ENCODE results near the gene NELFB. TPM values are rescaled to one million over a fixed set of nuclear protein-coding genes. Genes with fewer than 3 reads are reported as not detected.
A peak's percentile ranks its signal among the peaks of the same experiment; 100 is the strongest.

The NELFB gene
- total RNA-seq (2022) (38.0 and 40.5 TPM in 2 replicates), Bru-seq, nascent RNA (percentile 52 among the genes with signal in this experiment), BruChase-seq, experiment 1, labeled RNA remaining after a 6-hour chase (percentile 72 among the genes with signal in this experiment), BruChase-seq, experiment 2, labeled RNA remaining after a 2-hour chase (percentile 63 among the genes with signal in this experiment)
- long read RNA-seq, transcript NELFB-201 (13 exons, 2,698 nt), result major isoform, 20 of 33 reads
- long read RNA-seq, partial matches to known transcripts, result 4 of 33 reads
- long read RNA-seq, other reads (novel, unspliced or antisense), result 9 of 33 reads

DNA sequence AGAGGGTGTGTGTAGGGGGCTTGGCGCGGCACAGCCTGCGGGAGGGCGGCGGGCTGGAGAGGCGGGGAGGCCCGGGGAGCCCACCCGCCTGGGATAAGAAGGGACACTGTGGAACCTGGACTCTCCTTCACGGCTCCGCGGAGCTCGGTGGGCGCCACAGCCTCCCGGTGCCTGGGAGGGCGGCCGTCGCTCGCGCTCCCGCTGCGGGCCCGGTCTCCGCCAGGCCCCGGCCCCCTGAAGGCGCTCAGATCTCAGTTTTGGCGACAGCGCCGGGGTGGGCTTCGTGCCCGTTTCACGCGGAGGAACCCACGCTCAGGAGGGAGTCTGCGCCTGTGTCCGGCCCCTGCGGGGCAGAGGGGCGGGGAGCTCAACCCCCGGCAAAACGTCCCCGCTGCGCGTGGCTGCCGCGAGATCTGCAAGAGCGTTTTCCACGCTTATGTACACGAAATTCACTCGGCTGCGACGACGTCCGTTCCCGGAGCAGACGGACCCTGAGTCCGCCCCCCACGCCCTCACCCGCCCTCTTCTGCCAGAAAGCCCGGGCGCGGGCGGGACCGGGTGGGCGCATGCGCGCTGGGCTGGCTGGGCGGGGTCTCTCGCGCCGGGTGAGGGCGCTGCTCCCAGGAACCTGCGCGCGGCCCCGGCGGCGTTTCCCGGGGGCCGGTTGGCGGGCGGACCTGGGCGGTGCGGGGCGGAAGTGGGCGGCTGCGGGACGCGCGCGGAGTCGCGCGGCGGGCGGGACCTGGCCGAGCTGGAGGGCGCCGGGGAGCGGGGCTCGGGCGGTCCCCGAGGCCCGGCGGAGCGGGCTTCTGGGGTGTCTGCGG, at the start of gene NELFB:
TSS of gene NELFB (plus strand) at position 704 of the 824 bp plus-strand sequence.
- no TSS peak for BruUV-seq (replicated peaks)
- TF ChIP-seq, protein P1, sequence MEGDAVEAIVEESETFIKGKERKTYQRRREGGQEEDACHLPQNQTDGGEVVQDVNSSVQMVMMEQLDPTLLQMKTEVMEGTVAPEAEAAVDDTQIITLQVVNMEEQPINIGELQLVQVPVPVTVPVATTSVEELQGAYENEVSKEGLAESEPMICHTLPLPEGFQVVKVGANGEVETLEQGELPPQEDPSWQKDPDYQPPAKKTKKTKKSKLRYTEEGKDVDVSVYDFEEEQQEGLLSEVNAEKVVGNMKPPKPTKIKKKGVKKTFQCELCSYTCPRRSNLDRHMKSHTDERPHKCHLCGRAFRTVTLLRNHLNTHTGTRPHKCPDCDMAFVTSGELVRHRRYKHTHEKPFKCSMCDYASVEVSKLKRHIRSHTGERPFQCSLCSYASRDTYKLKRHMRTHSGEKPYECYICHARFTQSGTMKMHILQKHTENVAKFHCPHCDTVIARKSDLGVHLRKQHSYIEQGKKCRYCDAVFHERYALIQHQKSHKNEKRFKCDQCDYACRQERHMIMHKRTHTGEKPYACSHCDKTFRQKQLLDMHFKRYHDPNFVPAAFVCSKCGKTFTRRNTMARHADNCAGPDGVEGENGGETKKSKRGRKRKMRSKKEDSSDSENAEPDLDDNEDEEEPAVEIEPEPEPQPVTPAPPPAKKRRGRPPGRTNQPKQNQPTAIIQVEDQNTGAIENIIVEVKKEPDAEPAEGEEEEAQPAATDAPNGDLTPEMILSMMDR (IDR thresholded peaks at IDR 0.05; ENCODE audit: unreplicated experiment), result no peak
- Mint-ChIP-seq H3K4me1 (ENCODE audit: insufficient read depth, unreplicated experiment) (no peaks in the 10 kb centered on the region), H3K36me3 (ENCODE audit: insufficient read depth, unreplicated experiment) (peaks cover 38% of the 10 kb centered on the region), H3K4me3 (ENCODE audit: unreplicated experiment) (peak within 1 kb of the TSS; percentile 82), H3K27ac (ENCODE audit: low read depth, unreplicated experiment) (peak within 1 kb of the TSS; percentile 77), H3K9me3 (ENCODE audit: unreplicated experiment) (no peaks in the 10 kb centered on the region), H3K27me3 (ENCODE audit: insufficient read depth, unreplicated experiment) (no peaks in the 10 kb centered on the region)
- intact Hi-C loops (cut with micrococcal nuclease), result no loop called here
- POLR2A ChIA-PET, result interaction anchor here (0.7 to 5.6 kb wide), 15 partner anchors 11 to 364 kb away, joined by 3 to 118 read pairs (median 5); partner anchors contain the start of genes EHMT1, MAN1B1, SSNA1 and TOR4A
- peak; percentile 86 for DNase-seq (ENCODE audit: unreplicated experiment)
- CTCF ChIA-PET, result interaction anchor here (0.8 to 2.2 kb wide), 4 partner anchors 11 to 23 kb away, joined by 3 to 11 read pairs (median 6); partner anchors contain the start of gene TOR4A

- no peak for DNase-seq (ENCODE audit: unreplicated experiment)
- Mint-ChIP-seq H3K9me3 (ENCODE audit: unreplicated experiment) (no peaks in the 10 kb centered on the region), H3K27me3 (ENCODE audit: insufficient read depth, unreplicated experiment) (no peaks in the 10 kb centered on the region), H3K4me3 (ENCODE audit: unreplicated experiment) (peak overlapping the region; percentile 88), H3K4me1 (ENCODE audit: insufficient read depth, unreplicated experiment) (peaks cover 16% of the 10 kb centered on the region), H3K36me3 (ENCODE audit: insufficient read depth, unreplicated experiment) (peaks cover 47% of the 10 kb centered on the region), H3K27ac (ENCODE audit: low read depth, unreplicated experiment) (no peak overlapping the region)
- intact Hi-C loops (cut with micrococcal nuclease), result no loop called here
- TF ChIP-seq, protein P1 (IDR thresholded peaks at IDR 0.05; ENCODE audit: unreplicated experiment), result no peak
- TSS peak; percentile 71 for BruUV-seq (replicated peaks)
- ChIA-PET CTCF (interaction anchor here (0.6 to 3.8 kb wide), 6 partner anchors 10 to 238 kb away, joined by 3 to 9 read pairs (median 4); partner anchors contain the start of gene RNF224), POLR2A (interaction anchor here (0.7 to 4.2 kb wide), 5 partner anchors 10 to 120 kb away, joined by 3 to 38 read pairs (median 13); partner anchors contain the start of genes MAN1B1 and TUBB4B)
These were observed 48.5 kb upstream of the NELFB start for GRCh38 chr9:137206602-137207001.

DNA sequence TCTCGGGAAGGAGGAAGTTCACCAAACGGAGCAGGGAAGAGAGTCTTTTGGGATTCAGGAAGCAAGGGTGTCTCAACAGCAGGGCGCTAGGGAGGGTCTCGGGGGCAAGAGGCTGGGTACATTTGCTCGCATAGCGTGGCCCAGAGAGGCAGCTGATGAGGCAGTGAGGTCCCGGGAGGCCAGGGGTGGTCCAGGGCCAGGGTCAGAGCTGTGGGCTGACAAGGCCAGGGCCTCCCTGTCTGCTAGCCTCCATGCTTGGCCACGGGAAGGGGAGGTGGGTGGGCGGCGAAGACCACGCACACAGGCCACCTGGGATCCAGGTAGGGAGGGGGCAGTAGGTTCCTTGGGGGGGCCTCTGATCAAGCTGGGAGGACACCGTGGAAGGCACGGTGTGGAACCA, 43.6 kb upstream of the NELFB start:
- ChIA-PET CTCF (no interaction called here), POLR2A (interaction anchor here (1.0 to 1.6 kb wide), 2 partner anchors 11 to 1305 kb away, joined by 3 to 4 read pairs; no protein-coding TSS in a partner anchor)
- no peak overlapping the region for H3K27ac Mint-ChIP-seq (ENCODE audit: low read depth, unreplicated experiment)
- no peak for DNase-seq (ENCODE audit: unreplicated experiment)
- peaks cover 43% of the 10 kb centered on the region for H3K36me3 Mint-ChIP-seq (ENCODE audit: insufficient read depth, unreplicated experiment)
- H3K4me1 Mint-ChIP-seq (ENCODE audit: insufficient read depth, unreplicated experiment), result peaks cover 12% of the 10 kb centered on the region
- intact Hi-C loops (cut with micrococcal nuclease), result no loop called here
- no TSS peak for BruUV-seq (replicated peaks)
- H3K27me3 Mint-ChIP-seq (ENCODE audit: insufficient read depth, unreplicated experiment), result no peaks in the 10 kb centered on the region
- TF ChIP-seq, protein P1 (IDR thresholded peaks at IDR 0.05; ENCODE audit: unreplicated experiment), result no peak
- no peaks in the 10 kb centered on the region for H3K9me3 Mint-ChIP-seq (ENCODE audit: unreplicated experiment)
- H3K4me3 Mint-ChIP-seq (ENCODE audit: unreplicated experiment), result no peak overlapping the region

- Mint-ChIP-seq H3K9me3 (ENCODE audit: unreplicated experiment) (no peaks in the 10 kb centered on the region), H3K4me1 (ENCODE audit: insufficient read depth, unreplicated experiment) (peaks cover 7% of the 10 kb centered on the region), H3K36me3 (ENCODE audit: insufficient read depth, unreplicated experiment) (peaks cover 38% of the 10 kb centered on the region), H3K27me3 (ENCODE audit: insufficient read depth, unreplicated experiment) (no peaks in the 10 kb centered on the region), H3K4me3 (ENCODE audit: unreplicated experiment) (no peak overlapping the region), H3K27ac (ENCODE audit: low read depth, unreplicated experiment) (no peak overlapping the region)
- ChIA-PET CTCF (no interaction called here), POLR2A (no interaction called here)
- TF ChIP-seq, protein P1 (IDR thresholded peaks at IDR 0.05; ENCODE audit: unreplicated experiment), result no peak
- no TSS peak for BruUV-seq (replicated peaks)
- no peak for DNase-seq (ENCODE audit: unreplicated experiment)
- intact Hi-C loops (cut with micrococcal nuclease), result no loop called here
These were observed 42.6 kb upstream of the NELFB start for GRCh38 chr9:137212520-137212919.
